ENCODE results near the gene LMX1A.

The LMX1A gene

DNA sequence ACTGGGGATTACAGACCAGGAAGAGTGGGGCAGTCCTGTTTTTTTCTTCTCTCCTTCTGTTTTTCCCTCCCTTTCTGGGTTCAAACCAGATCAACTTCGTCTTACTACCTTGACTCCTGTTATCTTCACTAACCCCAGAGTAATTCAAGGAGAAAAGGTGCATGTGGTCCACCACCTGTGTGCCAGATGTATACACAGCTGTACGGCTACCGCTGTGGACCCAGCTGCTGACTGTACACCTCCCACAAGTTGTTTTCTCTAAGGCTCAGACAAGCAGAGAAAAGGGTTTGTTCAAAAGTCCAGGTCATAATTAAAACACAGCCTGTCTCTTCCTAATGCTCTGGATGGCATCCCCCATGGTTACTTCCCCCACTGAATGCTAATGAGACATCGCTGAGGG is 102.1 kb downstream of the LMX1A start:
- H2BK12ac ChIP-seq (ENCODE audit: low read length): no peak overlapping the region
- H3K4ac ChIP-seq (ENCODE audit: low read depth, low read length): no peak overlapping the region
- H3K9me3 ChIP-seq (ENCODE audit: insufficient read depth, low read depth, low read length): peaks cover 3% of the 10 kb centered on the region
- no peak overlapping the region for H3K4me3 ChIP-seq (ENCODE audit: low read depth, low read length)
- no peaks in the 10 kb centered on the region for H3K4me1 ChIP-seq (ENCODE audit: control insufficient read depth in 1 of 2, insufficient read depth in 2 of 2, low read length in 2 of 2)
- no peak overlapping the region for H3K4me2 ChIP-seq (ENCODE audit: low read length)
- H3K9ac ChIP-seq (ENCODE audit: low read length): no peak overlapping the region
- no peak overlapping the region for H4K12ac ChIP-seq (ENCODE audit: low read depth, low read length)
- no peak overlapping the region for H3K23ac ChIP-seq (ENCODE audit: low read length)
- H2AK5ac ChIP-seq (ENCODE audit: low read length): no peak overlapping the region
- DNase-seq: no peak
- H2BK120ac ChIP-seq (ENCODE audit: insufficient read depth, low read length, poor library complexity): no peak overlapping the region
- no peak overlapping the region for H3K18ac ChIP-seq (ENCODE audit: low read length)
- no peak overlapping the region for H3K14ac ChIP-seq (ENCODE audit: low read length)
- no peaks in the 10 kb centered on the region for H3K36me3 ChIP-seq (ENCODE audit: control insufficient read depth in 1 of 2, insufficient read depth in 2 of 2, low read length in 2 of 2)
- no peak overlapping the region for H2AFZ ChIP-seq (ENCODE audit: insufficient read depth, low read length, poor library complexity)
- H3K27ac ChIP-seq (ENCODE audit: low read depth, low read length): no peak overlapping the region
- H3K79me1 ChIP-seq (ENCODE audit: low read length): no peaks in the 10 kb centered on the region
- no peak overlapping the region for H2BK5ac ChIP-seq (ENCODE audit: low read depth, low read length, poor library complexity)
- H3K27me3 ChIP-seq (ENCODE audit: insufficient read depth, low read length): no peaks in the 10 kb centered on the region
- no peak overlapping the region for H4K91ac ChIP-seq (ENCODE audit: low read depth, low read length)
- H3K79me2 ChIP-seq (ENCODE audit: control insufficient read depth, insufficient read depth, low read length, poor library complexity): no peaks in the 10 kb centered on the region
- H4K8ac ChIP-seq (ENCODE audit: low read depth, low read length): no peak overlapping the region
- no CpG with 5 or more reads among the region's 4 CpGs for WGBS (ENCODE audit: extremely low coverage, insufficient coverage, insufficient read length)

- no peak for DNase-seq
- Histone ChIP-seq H3K36me3 (ENCODE audit: control insufficient read depth in 1 of 2, insufficient read depth in 2 of 2, low read length in 2 of 2) (no peaks in the 10 kb centered on the region), H2BK120ac (ENCODE audit: insufficient read depth, low read length, poor library complexity) (no peak overlapping the region), H3K79me1 (ENCODE audit: low read length) (no peaks in the 10 kb centered on the region), H3K4me3 (ENCODE audit: low read depth, low read length) (no peak overlapping the region), H3K79me2 (ENCODE audit: control insufficient read depth, insufficient read depth, low read length, poor library complexity) (no peaks in the 10 kb centered on the region), H2BK12ac (ENCODE audit: low read length) (no peak overlapping the region), H3K14ac (ENCODE audit: low read length) (no peak overlapping the region), H3K27me3 (ENCODE audit: insufficient read depth, low read length) (no peaks in the 10 kb centered on the region), H3K4ac (ENCODE audit: low read depth, low read length) (no peak overlapping the region), H3K27ac (ENCODE audit: low read depth, low read length) (no peak overlapping the region), H2BK5ac (ENCODE audit: low read depth, low read length, poor library complexity) (no peak overlapping the region), H4K8ac (ENCODE audit: low read depth, low read length) (no peak overlapping the region), H3K9me3 (ENCODE audit: insufficient read depth, low read depth, low read length) (peaks cover 3% of the 10 kb centered on the region), H4K91ac (ENCODE audit: low read depth, low read length) (no peak overlapping the region), H4K12ac (ENCODE audit: low read depth, low read length) (no peak overlapping the region), H2AK5ac (ENCODE audit: low read length) (no peak overlapping the region), H3K4me1 (ENCODE audit: control insufficient read depth in 1 of 2, insufficient read depth in 2 of 2, low read length in 2 of 2) (no peaks in the 10 kb centered on the region), H3K23ac (ENCODE audit: low read length) (no peak overlapping the region), H3K9ac (ENCODE audit: low read length) (no peak overlapping the region), H3K4me2 (ENCODE audit: low read length) (no peak overlapping the region), H3K18ac (ENCODE audit: low read length) (no peak overlapping the region), H2AFZ (ENCODE audit: insufficient read depth, low read length, poor library complexity) (no peak overlapping the region)
- WGBS (ENCODE audit: extremely low coverage, insufficient coverage, insufficient read length): no CpG with 5 or more reads among the region's 2 CpGs
Measured at GRCh38 chr1:165253818-165254254, 102.7 kb downstream of the LMX1A start.

- Histone ChIP-seq H4K91ac (ENCODE audit: low read depth, low read length) (no peak overlapping the region), H3K79me1 (ENCODE audit: low read length) (no peaks in the 10 kb centered on the region), H3K9ac (ENCODE audit: low read length) (no peak overlapping the region), H3K27ac (ENCODE audit: low read depth, low read length) (no peak overlapping the region), H3K23ac (ENCODE audit: low read length) (no peak overlapping the region), H2AFZ (ENCODE audit: insufficient read depth, low read length, poor library complexity) (no peak overlapping the region), H4K8ac (ENCODE audit: low read depth, low read length) (no peak overlapping the region), H3K4ac (ENCODE audit: low read depth, low read length) (no peak overlapping the region), H3K4me2 (ENCODE audit: low read length) (no peak overlapping the region), H2BK5ac (ENCODE audit: low read depth, low read length, poor library complexity) (no peak overlapping the region), H3K4me3 (ENCODE audit: low read depth, low read length) (no peak overlapping the region), H3K27me3 (ENCODE audit: insufficient read depth, low read length) (no peaks in the 10 kb centered on the region), H3K4me1 (ENCODE audit: control insufficient read depth in 1 of 2, insufficient read depth in 2 of 2, low read length in 2 of 2) (no peaks in the 10 kb centered on the region), H4K12ac (ENCODE audit: low read depth, low read length) (no peak overlapping the region), H3K79me2 (ENCODE audit: control insufficient read depth, insufficient read depth, low read length, poor library complexity) (no peaks in the 10 kb centered on the region), H3K18ac (ENCODE audit: low read length) (no peak overlapping the region), H3K36me3 (ENCODE audit: control insufficient read depth in 1 of 2, insufficient read depth in 2 of 2, low read length in 2 of 2) (no peaks in the 10 kb centered on the region), H3K9me3 (ENCODE audit: insufficient read depth, low read depth, low read length) (no peaks in the 10 kb centered on the region), H2BK120ac (ENCODE audit: insufficient read depth, low read length, poor library complexity) (no peak overlapping the region), H2BK12ac (ENCODE audit: low read length) (no peak overlapping the region), H3K14ac (ENCODE audit: low read length) (no peak overlapping the region), H2AK5ac (ENCODE audit: low read length) (no peak overlapping the region)
- DNase-seq: peak in 1 of 2 donors; percentile 8
- WGBS (ENCODE audit: extremely low coverage, insufficient coverage, insufficient read length): no CpG with 5 or more reads among the region's 5 CpGs
Measured at GRCh38 chr1:165248969-165249571, 107.4 kb downstream of the LMX1A start.

DNA sequence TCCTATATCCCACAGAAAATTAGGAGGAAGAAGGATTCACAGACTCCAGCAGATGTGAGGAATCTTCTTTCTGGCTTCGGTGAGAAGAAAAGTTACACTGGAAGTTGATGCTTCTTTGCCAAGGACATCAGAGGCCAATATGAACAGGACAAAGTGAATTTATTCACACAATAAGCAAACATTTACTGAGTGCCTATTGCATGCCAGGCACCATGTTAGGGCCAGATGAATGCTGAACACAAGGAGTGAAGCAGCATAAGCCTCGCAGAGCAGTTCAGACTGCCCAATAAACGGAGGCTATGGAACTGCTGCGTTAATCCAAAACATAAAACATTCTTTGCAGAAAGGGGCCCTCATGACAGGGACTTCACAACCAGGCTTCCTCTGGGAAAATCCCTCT is 114.6 kb downstream of the LMX1A start:
- Histone ChIP-seq H3K4me2 (ENCODE audit: low read length) (no peak overlapping the region), H2AK5ac (ENCODE audit: low read length) (no peak overlapping the region), H3K4ac (ENCODE audit: low read depth, low read length) (no peak overlapping the region), H3K4me1 (ENCODE audit: control insufficient read depth in 1 of 2, insufficient read depth in 2 of 2, low read length in 2 of 2) (no peaks in the 10 kb centered on the region), H3K36me3 (ENCODE audit: control insufficient read depth in 1 of 2, insufficient read depth in 2 of 2, low read length in 2 of 2) (no peaks in the 10 kb centered on the region), H3K79me1 (ENCODE audit: low read length) (no peaks in the 10 kb centered on the region), H2BK5ac (ENCODE audit: low read depth, low read length, poor library complexity) (no peak overlapping the region), H3K18ac (ENCODE audit: low read length) (no peak overlapping the region), H3K9ac (ENCODE audit: low read length) (no peak overlapping the region), H2BK120ac (ENCODE audit: insufficient read depth, low read length, poor library complexity) (no peak overlapping the region), H4K12ac (ENCODE audit: low read depth, low read length) (no peak overlapping the region), H3K23ac (ENCODE audit: low read length) (no peak overlapping the region), H3K14ac (ENCODE audit: low read length) (no peak overlapping the region), H2BK12ac (ENCODE audit: low read length) (no peak overlapping the region), H3K9me3 (ENCODE audit: insufficient read depth, low read depth, low read length) (no peaks in the 10 kb centered on the region), H3K27me3 (ENCODE audit: insufficient read depth, low read length) (peaks cover 5% of the 10 kb centered on the region), H3K79me2 (ENCODE audit: control insufficient read depth, insufficient read depth, low read length, poor library complexity) (no peaks in the 10 kb centered on the region), H4K8ac (ENCODE audit: low read depth, low read length) (no peak overlapping the region), H3K27ac (ENCODE audit: low read depth, low read length) (no peak overlapping the region), H4K91ac (ENCODE audit: low read depth, low read length) (no peak overlapping the region), H2AFZ (ENCODE audit: insufficient read depth, low read length, poor library complexity) (no peak overlapping the region), H3K4me3 (ENCODE audit: low read depth, low read length) (no peak overlapping the region)
- no CpG with 5 or more reads among the region's 4 CpGs for WGBS (ENCODE audit: extremely low coverage, insufficient coverage, insufficient read length)
- no peak for DNase-seq

All from trophoblast cell (in vitro differentiated cells and primary cell).